ENCODE results near the gene UMPS.

The UMPS gene

DNA sequence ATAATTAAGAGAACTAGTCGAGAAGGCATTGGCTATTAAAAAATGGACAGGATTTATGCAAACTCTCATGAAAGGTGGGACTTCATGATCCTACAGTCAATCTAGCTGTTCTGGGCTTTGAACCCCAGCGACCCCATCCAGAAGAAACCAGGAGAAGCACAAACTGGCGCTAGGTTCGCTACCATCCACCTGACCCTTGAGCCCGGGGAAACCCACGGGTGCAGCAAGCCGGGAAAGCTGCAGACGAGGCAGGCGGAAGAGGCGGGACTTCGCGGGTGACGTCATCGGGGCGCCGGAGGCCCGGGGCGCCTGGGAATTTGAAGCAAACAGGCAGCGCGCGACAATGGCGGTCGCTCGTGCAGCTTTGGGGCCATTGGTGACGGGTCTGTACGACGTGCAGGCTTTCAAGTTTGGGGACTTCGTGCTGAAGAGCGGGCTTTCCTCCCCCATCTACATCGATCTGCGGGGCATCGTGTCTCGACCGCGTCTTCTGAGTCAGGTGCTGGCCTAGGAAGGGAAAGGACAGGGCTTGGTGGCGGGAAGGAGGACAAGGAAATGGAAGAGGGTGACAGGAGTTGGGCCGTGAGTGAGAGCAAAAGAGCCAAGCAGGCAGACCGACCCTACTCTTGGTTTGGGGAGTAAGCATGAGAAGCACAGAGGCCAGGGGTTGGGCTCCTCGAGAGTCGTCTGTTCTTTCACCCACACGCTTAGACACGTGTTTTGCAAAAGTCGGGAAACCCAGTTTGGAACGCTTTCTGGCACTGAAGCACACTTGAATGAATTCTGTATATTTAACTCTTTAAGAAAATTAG, at the start of gene UMPS:
UMPS (plus strand) TSS at position 324 of the 812 bp plus-strand sequence; CDS start at position 344, 20 bp downstream.
- H3K9me3 ChIP-seq (ENCODE audit: control insufficient read depth in 1 of 2, low read length in 2 of 2), result no peaks in the 10 kb centered on the region
- no peaks in the 10 kb centered on the region for H3K27me3 ChIP-seq (ENCODE audit: low read depth, low read length)
- peaks cover 4% of the 10 kb centered on the region in 2 donors for H3K36me3 ChIP-seq (ENCODE audit: control insufficient read depth in 1 of 2, insufficient read depth in 2 of 2, low read length in 2 of 2)
- H3K4me1 ChIP-seq (ENCODE audit: control insufficient read depth in 1 of 2, insufficient read depth in 2 of 2, low read length in 2 of 2), result peaks cover 0 to 22% of the 10 kb centered on the region in 2 donors
- H3K27ac ChIP-seq (ENCODE audit: low read length), result peak within 1 kb of the TSS; percentile 87
- peak within 1 kb of the TSS; percentile 98 to 99 for H3K4me3 ChIP-seq (ENCODE audit: low read depth in 1 of 2, low read length in 2 of 2)

DNA sequence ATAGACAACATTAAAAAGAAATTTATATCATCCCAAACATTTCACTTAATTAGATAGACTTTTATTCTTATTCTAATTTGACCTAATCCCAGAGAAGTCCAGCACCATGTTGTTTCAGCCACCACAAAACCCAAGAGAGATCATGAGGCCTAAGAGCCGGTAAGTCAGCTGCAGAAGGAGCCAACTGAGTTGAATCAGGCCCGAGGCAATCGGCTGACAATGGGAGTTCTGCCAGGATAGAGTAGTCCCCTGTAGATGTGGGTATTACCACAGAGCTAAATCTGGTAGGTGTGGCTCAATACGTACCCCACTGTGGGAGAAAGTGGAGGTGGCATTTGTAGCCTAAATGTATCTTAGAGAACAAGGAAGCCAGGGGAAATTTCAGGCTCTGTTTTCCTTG, 49.7 kb upstream of the UMPS start:
- Histone ChIP-seq H3K27ac (ENCODE audit: low read length) (no peak overlapping the region), H3K36me3 (ENCODE audit: control insufficient read depth in 1 of 2, insufficient read depth in 2 of 2, low read length in 2 of 2) (peaks cover 15 to 19% of the 10 kb centered on the region in 2 donors), H3K4me3 (ENCODE audit: low read depth in 1 of 2, low read length in 2 of 2) (no peak overlapping the region), H3K4me1 (ENCODE audit: control insufficient read depth in 1 of 2, insufficient read depth in 2 of 2, low read length in 2 of 2) (no peaks in the 10 kb centered on the region), H3K27me3 (ENCODE audit: low read depth, low read length) (no peaks in the 10 kb centered on the region), H3K9me3 (ENCODE audit: control insufficient read depth in 1 of 2, low read length in 2 of 2) (no peaks in the 10 kb centered on the region)

GRCh38 chr3:124682263-124682662, 48.0 kb upstream of the UMPS start:
- Histone ChIP-seq H3K36me3 (ENCODE audit: control insufficient read depth in 1 of 2, insufficient read depth in 2 of 2, low read length in 2 of 2) (peaks cover 12 to 15% of the 10 kb centered on the region in 2 donors), H3K9me3 (ENCODE audit: control insufficient read depth in 1 of 2, low read length in 2 of 2) (no peaks in the 10 kb centered on the region), H3K4me3 (ENCODE audit: low read depth in 1 of 2, low read length in 2 of 2) (no peak overlapping the region), H3K27me3 (ENCODE audit: low read depth, low read length) (no peaks in the 10 kb centered on the region), H3K4me1 (ENCODE audit: control insufficient read depth in 1 of 2, insufficient read depth in 2 of 2, low read length in 2 of 2) (no peaks in the 10 kb centered on the region), H3K27ac (ENCODE audit: low read length) (no peak overlapping the region)

DNA sequence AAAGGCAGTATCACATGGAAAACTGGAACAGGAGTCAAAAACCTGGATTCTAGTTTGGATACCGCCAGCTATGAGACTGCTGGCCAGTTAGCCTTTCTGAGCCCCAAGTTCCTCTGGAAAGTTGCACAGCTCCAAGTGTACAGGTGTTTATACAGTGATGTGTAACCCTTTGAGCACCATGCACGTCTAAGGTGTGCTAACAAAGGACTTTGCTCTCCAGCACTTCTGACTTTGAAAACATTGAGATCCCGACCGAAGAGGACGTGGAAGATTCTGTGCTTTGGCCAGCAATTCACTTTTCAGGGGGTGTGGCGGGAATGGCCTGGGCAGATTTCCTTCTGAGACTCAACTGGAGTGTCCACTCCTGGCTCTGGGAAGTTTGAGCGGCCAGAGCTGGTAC, 45.8 kb upstream of the UMPS start:
- no peak overlapping the region for H3K27ac ChIP-seq (ENCODE audit: low read length)
- no peak overlapping the region for H3K4me3 ChIP-seq (ENCODE audit: low read depth in 1 of 2, low read length in 2 of 2)
- no peaks in the 10 kb centered on the region for H3K27me3 ChIP-seq (ENCODE audit: low read depth, low read length)

DNA sequence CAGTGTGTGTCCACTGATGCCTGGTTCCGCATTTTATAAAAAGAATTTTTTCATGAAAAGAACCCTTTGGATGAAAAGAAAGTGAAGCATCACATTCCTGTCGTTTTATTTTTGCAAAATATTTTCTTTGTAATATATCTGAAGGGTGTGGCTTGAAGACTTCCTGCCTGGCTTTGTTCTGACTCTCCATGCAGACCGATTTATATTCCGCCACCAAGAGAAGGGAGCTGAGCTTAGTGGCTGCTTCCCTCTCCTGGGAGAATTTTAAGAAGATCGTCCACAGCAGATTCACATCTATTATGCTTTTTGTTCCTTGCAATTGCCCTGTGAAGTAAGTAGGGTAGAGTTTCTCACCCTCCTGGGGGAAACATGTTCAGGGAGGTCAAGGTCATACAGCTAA, 45.2 kb upstream of the UMPS start:
- Histone ChIP-seq H3K4me3 (ENCODE audit: low read depth in 1 of 2, low read length in 2 of 2) (no peak overlapping the region), H3K4me1 (ENCODE audit: control insufficient read depth in 1 of 2, insufficient read depth in 2 of 2, low read length in 2 of 2) (no peaks in the 10 kb centered on the region), H3K27ac (ENCODE audit: low read length) (no peak overlapping the region), H3K9me3 (ENCODE audit: control insufficient read depth in 1 of 2, low read length in 2 of 2) (no peaks in the 10 kb centered on the region), H3K36me3 (ENCODE audit: control insufficient read depth in 1 of 2, insufficient read depth in 2 of 2, low read length in 2 of 2) (no peaks in the 10 kb centered on the region), H3K27me3 (ENCODE audit: low read depth, low read length) (no peaks in the 10 kb centered on the region)

More for the DNA sequence above, 45.8 kb upstream of the UMPS start:
- Histone ChIP-seq H3K4me1 (ENCODE audit: control insufficient read depth in 1 of 2, insufficient read depth in 2 of 2, low read length in 2 of 2) (no peaks in the 10 kb centered on the region), H3K9me3 (ENCODE audit: control insufficient read depth in 1 of 2, low read length in 2 of 2) (no peaks in the 10 kb centered on the region), H3K36me3 (ENCODE audit: control insufficient read depth in 1 of 2, insufficient read depth in 2 of 2, low read length in 2 of 2) (no peaks in the 10 kb centered on the region)

DNA sequence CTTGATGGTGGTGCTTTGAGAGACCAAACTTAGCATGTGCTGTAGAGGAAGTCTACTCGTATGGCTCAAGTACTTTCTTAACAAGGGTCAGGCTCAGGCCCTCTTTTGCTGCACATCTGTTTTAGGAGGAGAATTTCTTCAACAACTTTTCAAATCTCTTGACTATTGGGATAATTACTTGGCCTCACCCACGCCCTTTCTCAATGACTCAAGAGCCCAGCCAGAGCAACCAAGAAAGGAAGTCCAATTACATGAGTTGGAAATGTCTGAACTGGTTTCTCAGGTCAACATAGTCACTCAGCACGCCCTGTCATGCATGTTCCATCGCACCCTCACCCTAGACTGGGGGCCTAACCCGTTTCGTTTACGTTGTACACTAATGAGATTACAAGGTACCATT, 44.8 kb upstream of the UMPS start:
- H3K9me3 ChIP-seq (ENCODE audit: control insufficient read depth in 1 of 2, low read length in 2 of 2), result no peaks in the 10 kb centered on the region
- H3K36me3 ChIP-seq (ENCODE audit: control insufficient read depth in 1 of 2, insufficient read depth in 2 of 2, low read length in 2 of 2), result no peaks in the 10 kb centered on the region
- no peak overlapping the region for H3K27ac ChIP-seq (ENCODE audit: low read length)
- no peaks in the 10 kb centered on the region for H3K27me3 ChIP-seq (ENCODE audit: low read depth, low read length)
- no peaks in the 10 kb centered on the region for H3K4me1 ChIP-seq (ENCODE audit: control insufficient read depth in 1 of 2, insufficient read depth in 2 of 2, low read length in 2 of 2)
- no peak overlapping the region for H3K4me3 ChIP-seq (ENCODE audit: low read depth in 1 of 2, low read length in 2 of 2)

DNA sequence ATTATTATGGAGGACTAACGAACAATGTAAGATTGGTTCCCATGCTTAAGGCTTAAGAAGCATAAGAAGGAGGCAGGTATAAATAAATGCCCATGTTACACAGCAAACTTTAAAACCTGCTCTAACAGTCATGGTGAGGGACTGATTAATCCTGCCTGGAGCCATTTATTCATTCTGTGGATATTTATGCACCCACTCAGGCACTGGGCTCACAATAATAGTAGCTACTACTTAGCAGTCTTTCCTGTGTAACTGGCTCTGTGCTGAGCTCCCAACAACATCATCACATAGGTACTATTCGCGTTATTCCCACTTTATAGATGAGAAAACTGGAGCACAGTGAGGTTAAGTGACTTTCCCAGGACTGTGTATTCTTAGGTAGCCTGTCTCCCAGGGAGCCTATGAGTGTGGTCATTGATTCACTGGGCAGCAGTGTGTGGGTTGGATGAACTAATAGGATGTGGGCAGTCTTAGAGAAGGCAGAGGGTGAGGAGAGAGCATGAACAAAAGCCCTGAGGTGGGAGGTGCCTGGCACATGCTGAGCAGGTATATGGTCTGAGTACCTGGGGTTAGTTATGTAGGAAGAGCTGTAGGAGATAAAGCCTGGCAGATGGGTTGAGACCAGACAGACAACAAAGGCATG, 44.1 kb upstream of the UMPS start:
- Histone ChIP-seq H3K27me3 (ENCODE audit: low read depth, low read length) (no peaks in the 10 kb centered on the region), H3K9me3 (ENCODE audit: control insufficient read depth in 1 of 2, low read length in 2 of 2) (no peaks in the 10 kb centered on the region), H3K4me1 (ENCODE audit: control insufficient read depth in 1 of 2, insufficient read depth in 2 of 2, low read length in 2 of 2) (no peaks in the 10 kb centered on the region), H3K4me3 (ENCODE audit: low read depth in 1 of 2, low read length in 2 of 2) (no peak overlapping the region), H3K36me3 (ENCODE audit: control insufficient read depth in 1 of 2, insufficient read depth in 2 of 2, low read length in 2 of 2) (no peaks in the 10 kb centered on the region), H3K27ac (ENCODE audit: low read length) (no peak overlapping the region)

DNA sequence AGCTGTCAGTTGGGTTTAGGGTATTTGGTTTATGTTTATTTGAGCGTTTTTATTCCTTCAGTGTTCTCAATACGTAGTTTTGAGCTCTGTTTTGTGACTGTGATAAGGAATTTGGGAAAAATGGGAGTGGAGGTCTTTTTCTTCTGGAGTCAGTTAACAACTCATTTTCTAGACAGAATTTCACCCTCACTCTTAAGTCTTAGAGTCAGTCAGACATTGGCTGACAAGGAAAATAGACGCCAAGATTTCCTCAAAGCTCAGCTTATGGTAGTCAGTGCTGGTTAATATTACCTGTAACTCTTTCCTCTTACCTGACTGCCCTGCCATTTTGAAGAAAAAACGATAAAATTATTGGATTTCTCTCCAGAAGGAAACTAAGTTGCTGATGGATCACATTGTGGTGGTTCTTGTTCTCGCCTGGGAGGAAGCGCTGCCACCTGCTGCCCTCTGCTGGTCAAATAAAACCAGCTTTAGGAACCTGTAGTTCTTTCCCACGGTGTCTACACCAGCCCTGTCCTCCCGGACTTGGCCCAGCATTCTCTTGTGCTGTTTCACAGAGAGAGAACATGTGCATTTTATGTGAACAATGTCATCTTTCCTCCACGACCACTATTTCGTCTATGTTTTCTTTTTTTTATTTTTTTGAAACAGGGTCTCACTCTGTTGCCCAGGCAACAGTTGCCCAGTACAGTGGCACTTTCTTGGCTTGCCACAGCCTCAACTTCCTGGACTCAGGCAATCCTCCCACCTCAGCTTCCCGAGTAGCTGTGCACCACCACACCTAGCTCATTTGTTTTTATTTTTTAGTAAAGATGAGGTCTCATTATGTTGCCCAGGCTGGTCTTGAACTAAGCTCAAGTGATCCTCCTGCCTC, 41.4 kb upstream of the UMPS start:
- H3K27ac ChIP-seq (ENCODE audit: low read length), result no peak overlapping the region
- H3K27me3 ChIP-seq (ENCODE audit: low read depth, low read length), result no peaks in the 10 kb centered on the region
- H3K4me3 ChIP-seq (ENCODE audit: low read depth in 1 of 2, low read length in 2 of 2), result no peak overlapping the region
- H3K36me3 ChIP-seq (ENCODE audit: control insufficient read depth in 1 of 2, insufficient read depth in 2 of 2, low read length in 2 of 2), result no peaks in the 10 kb centered on the region
- no peaks in the 10 kb centered on the region for H3K9me3 ChIP-seq (ENCODE audit: control insufficient read depth in 1 of 2, low read length in 2 of 2)
- no peaks in the 10 kb centered on the region for H3K4me1 ChIP-seq (ENCODE audit: control insufficient read depth in 1 of 2, insufficient read depth in 2 of 2, low read length in 2 of 2)

GRCh38 chr3:124691599-124691998, 38.7 kb upstream of the UMPS start:
- Histone ChIP-seq H3K27me3 (ENCODE audit: low read depth, low read length) (no peaks in the 10 kb centered on the region), H3K4me3 (ENCODE audit: low read depth in 1 of 2, low read length in 2 of 2) (no peak overlapping the region), H3K9me3 (ENCODE audit: control insufficient read depth in 1 of 2, low read length in 2 of 2) (no peaks in the 10 kb centered on the region), H3K36me3 (ENCODE audit: control insufficient read depth in 1 of 2, insufficient read depth in 2 of 2, low read length in 2 of 2) (no peaks in the 10 kb centered on the region), H3K4me1 (ENCODE audit: control insufficient read depth in 1 of 2, insufficient read depth in 2 of 2, low read length in 2 of 2) (no peaks in the 10 kb centered on the region), H3K27ac (ENCODE audit: low read length) (no peak overlapping the region)

GRCh38 chr3:124694486-124694885, 35.8 kb upstream of the UMPS start:
- no peak overlapping the region for H3K4me3 ChIP-seq (ENCODE audit: low read depth in 1 of 2, low read length in 2 of 2)
- H3K27ac ChIP-seq (ENCODE audit: low read length), result no peak overlapping the region
- no peaks in the 10 kb centered on the region for H3K27me3 ChIP-seq (ENCODE audit: low read depth, low read length)

GRCh38 chr3:124695369-124695768, 34.9 kb upstream of the UMPS start:
- H3K9me3 ChIP-seq (ENCODE audit: control insufficient read depth in 1 of 2, low read length in 2 of 2), result no peaks in the 10 kb centered on the region
- no peaks in the 10 kb centered on the region for H3K36me3 ChIP-seq (ENCODE audit: control insufficient read depth in 1 of 2, insufficient read depth in 2 of 2, low read length in 2 of 2)
- no peaks in the 10 kb centered on the region for H3K4me1 ChIP-seq (ENCODE audit: control insufficient read depth in 1 of 2, insufficient read depth in 2 of 2, low read length in 2 of 2)
- no peaks in the 10 kb centered on the region for H3K27me3 ChIP-seq (ENCODE audit: low read depth, low read length)
- H3K4me3 ChIP-seq (ENCODE audit: low read depth in 1 of 2, low read length in 2 of 2), result no peak overlapping the region
- H3K27ac ChIP-seq (ENCODE audit: low read length), result no peak overlapping the region

More at GRCh38 chr3:124694486-124694885, 35.8 kb upstream of the UMPS start:
- Histone ChIP-seq H3K9me3 (ENCODE audit: control insufficient read depth in 1 of 2, low read length in 2 of 2) (no peaks in the 10 kb centered on the region), H3K36me3 (ENCODE audit: control insufficient read depth in 1 of 2, insufficient read depth in 2 of 2, low read length in 2 of 2) (no peaks in the 10 kb centered on the region), H3K4me1 (ENCODE audit: control insufficient read depth in 1 of 2, insufficient read depth in 2 of 2, low read length in 2 of 2) (no peaks in the 10 kb centered on the region)

Measured in muscle layer of duodenum (tissue), 2 donors.